Measurements from ENCODE around the gene CCDC6. TPM values are rescaled to one million over a fixed set of nuclear protein-coding genes. Genes with fewer than 3 reads are reported as not detected.

CCDC6 gene
- total and polyA plus RNA-seq, 9 of the 15 experiments (the other 6 are each of a cell fraction or from before 2014, with no cell fraction given), result 10.4 to 41.0 (median 20.9) TPM

DNA sequence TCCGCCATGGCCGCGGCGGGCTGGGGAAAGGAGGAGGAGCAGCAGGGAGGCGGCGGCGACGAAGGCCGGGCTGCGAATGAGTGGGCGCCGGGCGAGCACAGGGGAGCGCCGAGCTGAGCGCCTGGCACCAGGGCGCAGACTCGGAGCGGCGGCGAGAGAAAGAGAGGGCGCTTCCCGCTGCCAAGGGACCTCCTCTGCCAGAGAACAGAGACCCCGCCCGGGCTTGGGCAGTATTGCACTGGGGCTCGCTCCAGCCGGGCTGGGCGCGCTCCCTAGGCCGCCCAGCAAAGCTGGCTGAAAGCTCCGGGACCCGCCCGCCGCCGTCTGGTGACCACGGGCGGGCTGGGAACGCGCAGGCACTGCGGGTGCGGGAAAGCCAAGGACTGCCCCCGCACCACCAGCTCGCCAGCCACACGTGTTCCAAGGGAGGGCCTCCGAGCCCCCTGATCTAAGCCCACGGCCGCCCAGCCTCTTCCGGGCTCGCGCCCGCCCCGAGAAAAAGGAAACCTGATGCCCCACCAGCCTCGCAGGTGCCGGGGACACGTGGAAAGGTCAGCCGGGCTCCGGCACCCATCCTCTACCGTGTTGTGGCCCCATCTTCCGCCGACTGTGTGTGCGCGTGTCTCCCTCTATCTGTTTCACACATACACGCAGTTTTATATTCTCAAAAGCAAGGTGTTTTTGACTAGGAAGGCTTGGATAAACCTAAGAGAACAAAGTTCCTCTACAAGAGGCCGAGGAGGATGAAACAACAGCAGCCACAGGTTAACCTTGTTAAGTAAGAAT is at the start of gene CCDC6 (continued):
- TF ChIP-seq, protein P1, sequence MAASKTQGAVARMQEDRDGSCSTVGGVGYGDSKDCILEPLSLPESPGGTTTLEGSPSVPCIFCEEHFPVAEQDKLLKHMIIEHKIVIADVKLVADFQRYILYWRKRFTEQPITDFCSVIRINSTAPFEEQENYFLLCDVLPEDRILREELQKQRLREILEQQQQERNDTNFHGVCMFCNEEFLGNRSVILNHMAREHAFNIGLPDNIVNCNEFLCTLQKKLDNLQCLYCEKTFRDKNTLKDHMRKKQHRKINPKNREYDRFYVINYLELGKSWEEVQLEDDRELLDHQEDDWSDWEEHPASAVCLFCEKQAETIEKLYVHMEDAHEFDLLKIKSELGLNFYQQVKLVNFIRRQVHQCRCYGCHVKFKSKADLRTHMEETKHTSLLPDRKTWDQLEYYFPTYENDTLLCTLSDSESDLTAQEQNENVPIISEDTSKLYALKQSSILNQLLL (CRISPR knock-in tag; IDR thresholded peaks at IDR 0.05; ENCODE audit: borderline replicate concordance), result no peak
- no peak for TF ChIP-seq ZNF561 (CRISPR knock-in tag; conservative IDR thresholded peaks at IDR 0.05)
- TF ChIP-seq, protein P2, sequence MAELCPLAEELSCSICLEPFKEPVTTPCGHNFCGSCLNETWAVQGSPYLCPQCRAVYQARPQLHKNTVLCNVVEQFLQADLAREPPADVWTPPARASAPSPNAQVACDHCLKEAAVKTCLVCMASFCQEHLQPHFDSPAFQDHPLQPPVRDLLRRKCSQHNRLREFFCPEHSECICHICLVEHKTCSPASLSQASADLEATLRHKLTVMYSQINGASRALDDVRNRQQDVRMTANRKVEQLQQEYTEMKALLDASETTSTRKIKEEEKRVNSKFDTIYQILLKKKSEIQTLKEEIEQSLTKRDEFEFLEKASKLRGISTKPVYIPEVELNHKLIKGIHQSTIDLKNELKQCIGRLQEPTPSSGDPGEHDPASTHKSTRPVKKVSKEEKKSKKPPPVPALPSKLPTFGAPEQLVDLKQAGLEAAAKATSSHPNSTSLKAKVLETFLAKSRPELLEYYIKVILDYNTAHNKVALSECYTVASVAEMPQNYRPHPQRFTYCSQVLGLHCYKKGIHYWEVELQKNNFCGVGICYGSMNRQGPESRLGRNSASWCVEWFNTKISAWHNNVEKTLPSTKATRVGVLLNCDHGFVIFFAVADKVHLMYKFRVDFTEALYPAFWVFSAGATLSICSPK (IDR thresholded peaks at IDR 0.05; ENCODE audit: borderline replicate concordance), result no peak
- TF ChIP-seq, protein P3, sequence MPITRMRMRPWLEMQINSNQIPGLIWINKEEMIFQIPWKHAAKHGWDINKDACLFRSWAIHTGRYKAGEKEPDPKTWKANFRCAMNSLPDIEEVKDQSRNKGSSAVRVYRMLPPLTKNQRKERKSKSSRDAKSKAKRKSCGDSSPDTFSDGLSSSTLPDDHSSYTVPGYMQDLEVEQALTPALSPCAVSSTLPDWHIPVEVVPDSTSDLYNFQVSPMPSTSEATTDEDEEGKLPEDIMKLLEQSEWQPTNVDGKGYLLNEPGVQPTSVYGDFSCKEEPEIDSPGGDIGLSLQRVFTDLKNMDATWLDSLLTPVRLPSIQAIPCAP (CRISPR knock-in tag; IDR thresholded peaks at IDR 0.05; ENCODE audit: borderline replicate concordance), result no peak
- TF ChIP-seq MAZ (CRISPR knock-in tag; conservative IDR thresholded peaks at IDR 0.05 in 1 of 2, IDR thresholded peaks at IDR 0.05 in 1 of 2), result peak; percentile 70 to 89
- TF ChIP-seq ZNF24 (IDR thresholded peaks at IDR 0.05), result 0 out of 2 replicates have a peak, but pooled peaks have one; percentile 6
- no peak for TF ChIP-seq SETDB1 (IDR thresholded peaks at IDR 0.05; ENCODE audit: low read length)
- TF ChIP-seq, protein P4, sequence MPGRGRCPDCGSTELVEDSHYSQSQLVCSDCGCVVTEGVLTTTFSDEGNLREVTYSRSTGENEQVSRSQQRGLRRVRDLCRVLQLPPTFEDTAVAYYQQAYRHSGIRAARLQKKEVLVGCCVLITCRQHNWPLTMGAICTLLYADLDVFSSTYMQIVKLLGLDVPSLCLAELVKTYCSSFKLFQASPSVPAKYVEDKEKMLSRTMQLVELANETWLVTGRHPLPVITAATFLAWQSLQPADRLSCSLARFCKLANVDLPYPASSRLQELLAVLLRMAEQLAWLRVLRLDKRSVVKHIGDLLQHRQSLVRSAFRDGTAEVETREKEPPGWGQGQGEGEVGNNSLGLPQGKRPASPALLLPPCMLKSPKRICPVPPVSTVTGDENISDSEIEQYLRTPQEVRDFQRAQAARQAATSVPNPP (IDR thresholded peaks at IDR 0.05; ENCODE audit: borderline replicate concordance, insufficient read depth, insufficient read length), result no peak
- peak; percentile 65 for TF ChIP-seq TBP (optimal IDR thresholded peaks at IDR 0.05; ENCODE audit: low read depth, low read length)
- TF ChIP-seq ZNF124 (CRISPR knock-in tag; IDR thresholded peaks at IDR 0.05), result no peak
- no peak for TF ChIP-seq ZNF668 (CRISPR knock-in tag; IDR thresholded peaks at IDR 0.05)
- TF ChIP-seq, protein P5, sequence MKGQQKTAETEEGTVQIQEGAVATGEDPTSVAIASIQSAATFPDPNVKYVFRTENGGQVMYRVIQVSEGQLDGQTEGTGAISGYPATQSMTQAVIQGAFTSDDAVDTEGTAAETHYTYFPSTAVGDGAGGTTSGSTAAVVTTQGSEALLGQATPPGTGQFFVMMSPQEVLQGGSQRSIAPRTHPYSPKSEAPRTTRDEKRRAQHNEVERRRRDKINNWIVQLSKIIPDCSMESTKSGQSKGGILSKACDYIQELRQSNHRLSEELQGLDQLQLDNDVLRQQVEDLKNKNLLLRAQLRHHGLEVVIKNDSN (CRISPR knock-in tag; IDR thresholded peaks at IDR 0.05), result peak; percentile 77
- TF ChIP-seq CXXC5 (CRISPR knock-in tag; IDR thresholded peaks at IDR 0.05), result peak; percentile 90
- peak; percentile 44; the same call in 1 of the 2 replicates for TF ChIP-seq KLF1 (tag; IDR thresholded peaks at IDR 0.05)
- no peak for TF ChIP-seq PHB2 (IDR thresholded peaks at IDR 0.05; ENCODE audit: low read depth)
- TF ChIP-seq NEUROD1 (IDR thresholded peaks at IDR 0.05; ENCODE audit: borderline replicate concordance, low read depth, low read length, partially characterized antibody), result peak; percentile 42
- TF ChIP-seq ZNF217 (CRISPR knock-in tag; IDR thresholded peaks at IDR 0.05), result no peak
- TF ChIP-seq CSDE1 (IDR thresholded peaks at IDR 0.05), result no peak
- TF ChIP-seq MTA2 (IDR thresholded peaks at IDR 0.05; ENCODE audit: low read depth), result no peak
- TF ChIP-seq, protein P6, sequence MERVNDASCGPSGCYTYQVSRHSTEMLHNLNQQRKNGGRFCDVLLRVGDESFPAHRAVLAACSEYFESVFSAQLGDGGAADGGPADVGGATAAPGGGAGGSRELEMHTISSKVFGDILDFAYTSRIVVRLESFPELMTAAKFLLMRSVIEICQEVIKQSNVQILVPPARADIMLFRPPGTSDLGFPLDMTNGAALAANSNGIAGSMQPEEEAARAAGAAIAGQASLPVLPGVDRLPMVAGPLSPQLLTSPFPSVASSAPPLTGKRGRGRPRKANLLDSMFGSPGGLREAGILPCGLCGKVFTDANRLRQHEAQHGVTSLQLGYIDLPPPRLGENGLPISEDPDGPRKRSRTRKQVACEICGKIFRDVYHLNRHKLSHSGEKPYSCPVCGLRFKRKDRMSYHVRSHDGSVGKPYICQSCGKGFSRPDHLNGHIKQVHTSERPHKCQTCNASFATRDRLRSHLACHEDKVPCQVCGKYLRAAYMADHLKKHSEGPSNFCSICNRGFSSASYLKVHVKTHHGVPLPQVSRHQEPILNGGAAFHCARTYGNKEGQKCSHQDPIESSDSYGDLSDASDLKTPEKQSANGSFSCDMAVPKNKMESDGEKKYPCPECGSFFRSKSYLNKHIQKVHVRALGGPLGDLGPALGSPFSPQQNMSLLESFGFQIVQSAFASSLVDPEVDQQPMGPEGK (CRISPR knock-in tag; IDR thresholded peaks at IDR 0.05; ENCODE audit: borderline replicate concordance), result no peak
